IMR-90 (cell line): ENCODE data around the gene TNFAIP8L1. TPM values are rescaled to one million over a fixed set of nuclear protein-coding genes. Genes with fewer than 3 reads are reported as not detected.

Experiments
- ATAC-seq: fragments of 200-7000 bp; cut with Tn5 transposase; 2 replicates; pipeline ENCODE4 v1.9.1; 2020; ENCODE audit warnings: low read depth, mild to moderate bottlenecking, moderate library complexity
- BruUV-seq: library from RNA; stranded (reverse); fragments of 400-500 nt; replicated peaks from 2 replicates; lab custom pipeline; 2021; lab: Mats Ljungman, UMichigan
- CTCF ChIA-PET: fragments of 300-600 bp; formaldehyde crosslinking; extraction: SDS; loops from one replicate; lab custom pipeline; 2021; ENCODE audit warnings: antibody characterized with exemption; lab: Yijun Ruan, JAX
- POLR2A ChIA-PET: fragments of 300-600 bp; sonication (Branson Sonifier 250); formaldehyde crosslinking; loops from one replicate; lab custom pipeline; 2022; ENCODE audit warnings: antibody characterized with exemption; ENCODE audit not compliant: unreplicated experiment; lab: Charles Lee
- DNase-seq: peaks from one replicate; pipeline ENCODE4 v3.0.0; 2013
- H2AFZ ChIP-seq: replicated peaks from 2 replicates; pipeline ENCODE3; 2013; ENCODE audit warnings: low read length, mild to moderate bottlenecking; ENCODE audit not compliant: poor library complexity
- H2AK5ac ChIP-seq: 2 replicates; pipeline ENCODE4 v1.6.1; 2013; ENCODE audit warnings: low read depth, low read length, inconsistent platforms
- H2AK9ac ChIP-seq: replicated peaks from 2 replicates; pipeline ENCODE3; 2013; ENCODE audit warnings: mild to moderate bottlenecking, low read depth, low read length, moderate library complexity; ENCODE audit not compliant: poor library complexity
- H2BK120ac ChIP-seq: 2 replicates; pipeline ENCODE4 v1.6.1; 2013; ENCODE audit warnings: low read depth, low read length, inconsistent platforms
- H2BK15ac ChIP-seq: 3 replicates; pipeline ENCODE4 v1.6.1; 2013; ENCODE audit warnings: low read depth, low read length, inconsistent platforms
- H2BK20ac ChIP-seq: 2 replicates; pipeline ENCODE4 v1.6.1; 2013; ENCODE audit warnings: low read depth, mild to moderate bottlenecking, inconsistent platforms, low read length, moderate library complexity
- H2BK5ac ChIP-seq: 2 replicates; pipeline ENCODE4 v1.6.1; 2013; ENCODE audit warnings: mild to moderate bottlenecking, low read depth, low read length, inconsistent platforms; ENCODE audit not compliant: poor library complexity, severe bottlenecking
- H3K14ac ChIP-seq: replicated peaks from 2 replicates; pipeline ENCODE4 v1.6.1; 2013; ENCODE audit warnings: low read depth, low read length, inconsistent platforms
- H3K18ac ChIP-seq: 2 replicates; pipeline ENCODE4 v1.6.1; 2013; ENCODE audit warnings: low read depth, low read length, control low read depth
- H3K23ac ChIP-seq: 2 replicates; pipeline ENCODE4 v1.6.1; 2013; ENCODE audit warnings: low read depth, low read length, inconsistent platforms
- H3K27ac ChIP-seq: 2 replicates; pipeline ENCODE4 v1.5.1; 2013; ENCODE audit warnings: mild to moderate bottlenecking, control low read depth, low read length; ENCODE audit not compliant: insufficient read depth
- H3K27me3 ChIP-seq: 2 replicates; pipeline ENCODE4 v1.6.1; 2013; ENCODE audit warnings: low read length; ENCODE audit not compliant: control insufficient read depth, insufficient read depth
- H3K36me3 ChIP-seq: 2 replicates; pipeline ENCODE4 v1.6.1; 2013; ENCODE audit warnings: low read length, mixed read lengths; ENCODE audit not compliant: control insufficient read depth, insufficient read depth
- H3K4ac ChIP-seq: 2 replicates; pipeline ENCODE4 v1.6.1; 2013; ENCODE audit warnings: low read depth, low read length, inconsistent platforms
- H3K4me1 ChIP-seq: 2 replicates; pipeline ENCODE4 v1.6.1; 2013; ENCODE audit warnings: low read length, mixed read lengths; ENCODE audit not compliant: control insufficient read depth, insufficient read depth
- H3K4me2 ChIP-seq: 2 replicates; pipeline ENCODE4 v1.6.1; 2013; ENCODE audit warnings: low read depth, mild to moderate bottlenecking, control low read depth, low read length, moderate library complexity
- H3K4me3 ChIP-seq: 2 replicates; pipeline ENCODE4 v1.5.1; 2013; ENCODE audit warnings: low read depth, mild to moderate bottlenecking, control low read depth, low read length, moderate library complexity; ENCODE audit not compliant: insufficient read depth
- H3K56ac ChIP-seq: 2 replicates; pipeline ENCODE4 v1.6.1; 2013; ENCODE audit warnings: low read length, inconsistent platforms; ENCODE audit not compliant: insufficient read depth; ENCODE audit errors: extremely low read depth
- H3K79me1 ChIP-seq, 2 experiments: 2 replicates each; pipeline ENCODE4 v1.6.1; 2013; ENCODE audit warnings: low read length in 2 of 2, inconsistent platforms in 1 of 2, low read depth in 1 of 2
- H3K9ac ChIP-seq: 2 replicates; pipeline ENCODE4 v1.6.1; 2013; ENCODE audit warnings: low read depth, low read length, control low read depth
- H3K9me1 ChIP-seq: 2 replicates; pipeline ENCODE4 v1.6.1; 2013; ENCODE audit warnings: low read length, inconsistent platforms; ENCODE audit not compliant: insufficient read depth
- H3K9me3 ChIP-seq: 2 replicates; pipeline ENCODE4 v1.6.1; 2013; ENCODE audit warnings: low read length; ENCODE audit not compliant: control insufficient read depth, insufficient read depth
- H4K20me1 ChIP-seq: 2 replicates; pipeline ENCODE4 v1.6.1; 2013; ENCODE audit warnings: low read length, inconsistent platforms; ENCODE audit not compliant: insufficient read depth
- H4K5ac ChIP-seq: 2 replicates; pipeline ENCODE4 v1.6.1; 2013; ENCODE audit warnings: mild to moderate bottlenecking, low read depth, low read length, control low read depth
- H4K8ac ChIP-seq, 2 experiments: 2 replicates each; pipeline ENCODE4 v1.6.1; 2013; ENCODE audit warnings: low read depth in 2 of 2, low read length in 2 of 2, control low read depth in 1 of 2, inconsistent platforms in 1 of 2
- H4K91ac ChIP-seq: 2 replicates; pipeline ENCODE4 v1.6.1; 2013; ENCODE audit warnings: low read depth, low read length, inconsistent platforms; ENCODE audit not compliant: insufficient read depth
- BHLHE40 ChIP-seq: fragments of 150-350 bp; IDR thresholded peaks from 2 replicates; pipeline ENCODE4 v1.6.1; 2016; ENCODE audit warnings: mild to moderate bottlenecking, low read depth, low read length
- CEBPB ChIP-seq: IDR thresholded peaks from 2 replicates; pipeline ENCODE4 v1.6.1; 2012; ENCODE audit warnings: low read depth, low read length, improper control_type of control experiment
- CHD1 ChIP-seq: IDR thresholded peaks from 2 replicates; pipeline ENCODE4 v1.6.1; 2012; ENCODE audit warnings: low read depth, low read length, improper control_type of control experiment
- ELK1 ChIP-seq: fragments of 150-350 bp; IDR thresholded peaks from 2 replicates; pipeline ENCODE4 v1.6.1; 2016; ENCODE audit warnings: low read depth, mild to moderate bottlenecking, low read length, moderate library complexity, borderline replicate concordance
- FOS ChIP-seq: fragments of 150-350 bp; IDR thresholded peaks from 2 replicates; pipeline ENCODE4 v1.6.1; 2016; ENCODE audit warnings: low read depth, low read length
- MAFK ChIP-seq: IDR thresholded peaks from 2 replicates; pipeline ENCODE4 v1.6.1; 2012; ENCODE audit warnings: low read depth, low read length, improper control_type of control experiment
- MAZ ChIP-seq: IDR thresholded peaks from 2 replicates; pipeline ENCODE4 v1.6.1; 2012; ENCODE audit warnings: low read depth, mild to moderate bottlenecking, low read length, improper control_type of control experiment, moderate library complexity, borderline replicate concordance
- MXI1 ChIP-seq: IDR thresholded peaks from 2 replicates; pipeline ENCODE4 v1.6.1; 2012; ENCODE audit warnings: low read depth, mild to moderate bottlenecking, low read length, moderate library complexity, borderline replicate concordance
- NFE2L2 ChIP-seq: fragments of 150-350 bp; IDR thresholded peaks from 2 replicates; pipeline ENCODE4 v1.6.1; 2016; ENCODE audit warnings: low read depth, mild to moderate bottlenecking, low read length
- POLR2A ChIP-seq: IDR thresholded peaks from 2 replicates; pipeline ENCODE4 v1.6.1; 2012; ENCODE audit warnings: mild to moderate bottlenecking, low read depth, low read length
- RAD21 ChIP-seq: IDR thresholded peaks from 2 replicates; pipeline ENCODE4 v1.6.1; 2012; ENCODE audit warnings: low read length, improper control_type of control experiment
- RCOR1 ChIP-seq: IDR thresholded peaks from 2 replicates; pipeline ENCODE4 v1.6.1; 2012; ENCODE audit warnings: mild to moderate bottlenecking, low read length, improper control_type of control experiment; ENCODE audit not compliant: insufficient replicate concordance
- RFX5 ChIP-seq: IDR thresholded peaks from 2 replicates; pipeline ENCODE4 v1.8.0; 2012; ENCODE audit warnings: low read depth, mild to moderate bottlenecking, low read length, moderate library complexity
- WGBS, 2 experiments: methylation state at CpG; one replicate each; pipeline versions ENCODE4 v1.1.5 to v1.1.7; 2013; ENCODE audit warnings: missing lambda C conversion rate in 2 of 2; ENCODE audit not compliant: insufficient read length in 1 of 2; ENCODE audit errors: extremely low coverage in 2 of 2; 5-methylcytosine and 5-hydroxymethylcytosine counted together
- dilution Hi-C: fragments of 300-500 bp; cut with HindIII; formaldehyde crosslinking; loops from one replicate; pipeline ENCODE4 v1.14.3; 2018; ENCODE audit warnings: low sequenced_read_pairs; ENCODE audit not compliant: unreplicated experiment
- in situ Hi-C: fragments of 300-500 bp; cut with MboI; formaldehyde crosslinking; loops from 3 replicates; pipeline ENCODE4 v1.14.3; 2019; ENCODE audit warnings: low sequenced_read_pairs, inconsistent platforms, mixed read lengths
- intact Hi-C: fragments of 100-400 bp; cut with micrococcal nuclease; formaldehyde crosslinking; loops from 2 replicates; pipeline ENCODE4 v1.10.0; 2022
- polyA plus RNA-seq, 3 experiments: library from polyadenylated mRNA; depleted of rRNA; stranded (reverse); fragments of >200 nt; gene quantifications; 2 replicates each; pipeline ENCODE4 v1.2.3, GENCODE V29; 2012; ENCODE audit warnings: low replicate concordance in 1 of 3
- total RNA-seq: library from RNA; depleted of rRNA; stranded (reverse); fragments of >200 nt; gene quantifications from 2 replicates; pipeline ENCODE4 v1.2.3, GENCODE V29; 2012
- TF ChIP-seq, protein P1 (sequence below): conservative IDR thresholded peaks from 2 replicates; pipeline ENCODE4 v1.5.1; 2012; ENCODE audit warnings: mild to moderate bottlenecking, low read depth, low read length, improper control_type of control experiment
- TF ChIP-seq, protein P2 (sequence below): fragments of 150-350 bp; IDR thresholded peaks from 2 replicates; pipeline ENCODE4 v1.6.1; 2017; ENCODE audit warnings: mild to moderate bottlenecking, antibody characterized with exemption, low read length, low read depth

Gene TNFAIP8L1
- total and polyA plus RNA-seq, 2 of the 4 experiments (the other 2 are of a cell fraction) = 2.5 to 6.0 TPM

DNA sequence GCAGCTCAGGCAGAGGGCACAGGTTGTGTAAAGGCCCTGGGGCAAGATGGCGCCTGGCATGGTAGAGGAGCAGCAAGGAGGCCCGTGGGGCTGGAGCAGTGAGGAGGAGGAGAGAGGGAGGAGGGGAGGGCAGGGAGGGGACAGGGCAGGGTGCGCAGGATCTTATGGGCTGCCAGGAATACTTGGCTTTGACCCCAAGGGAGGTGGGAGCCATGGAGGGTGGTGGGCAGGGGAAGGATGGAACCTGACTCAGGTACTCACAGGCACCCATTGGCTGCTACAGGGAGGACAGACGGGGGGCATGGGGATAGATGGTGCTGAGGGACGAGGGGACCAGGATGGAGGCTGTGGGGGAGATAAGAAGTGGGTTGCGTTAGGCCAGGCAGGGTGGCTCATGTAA lies 3.3 kb downstream of the TNFAIP8L1 start:
- Histone ChIP-seq H3K18ac (no peak overlapping the region), H2BK20ac (no peak overlapping the region), H3K56ac (no peak overlapping the region), H3K36me3 (no peaks in the 10 kb centered on the region), H3K9me1 (peaks cover 3% of the 10 kb centered on the region), H4K8ac (no peak overlapping the region), H3K4me1 (peaks cover 4% of the 10 kb centered on the region; the same call in 1 of the 2 replicates), H2AFZ (no peak overlapping the region), H3K4ac (no peak overlapping the region), H3K9ac (no peak overlapping the region), H3K4me3 (no peak overlapping the region), H2BK120ac (no peak overlapping the region), H4K20me1 (peaks cover 6% of the 10 kb centered on the region; the same call in 1 of the 2 replicates), H4K5ac (no peak overlapping the region), H3K4me2 (no peak overlapping the region), H3K79me1 (peaks cover 20 to 43% of the 10 kb centered on the region in 2 experiments), H2BK15ac (no peak overlapping the region), H2AK9ac (no peak overlapping the region), H3K14ac (no peak overlapping the region), H4K91ac (no peak overlapping the region), H2BK5ac (no peak overlapping the region), H3K27ac (no peak overlapping the region), H3K9me3 (no peaks in the 10 kb centered on the region), H3K27me3 (no peaks in the 10 kb centered on the region), H2AK5ac (no peak overlapping the region), H3K23ac (no peak overlapping the region)
- 92% methylated on average over 3 of the region's 6 CpGs; no CpG with 5 or more reads in 1 of the 2 experiments for WGBS, 2 experiments
- no TSS peak for BruUV-seq
- CTCF ChIA-PET = no interaction called here
- POLR2A ChIA-PET = no interaction called here
- no peak for TF ChIP-seq CEBPB
- TF ChIP-seq MAFK = no peak
- no peak for TF ChIP-seq RAD21
- TF ChIP-seq BHLHE40 = no peak
- TF ChIP-seq MAZ = no peak
- TF ChIP-seq MXI1 = no peak
- TF ChIP-seq NFE2L2 = no peak
- TF ChIP-seq, protein P1, sequence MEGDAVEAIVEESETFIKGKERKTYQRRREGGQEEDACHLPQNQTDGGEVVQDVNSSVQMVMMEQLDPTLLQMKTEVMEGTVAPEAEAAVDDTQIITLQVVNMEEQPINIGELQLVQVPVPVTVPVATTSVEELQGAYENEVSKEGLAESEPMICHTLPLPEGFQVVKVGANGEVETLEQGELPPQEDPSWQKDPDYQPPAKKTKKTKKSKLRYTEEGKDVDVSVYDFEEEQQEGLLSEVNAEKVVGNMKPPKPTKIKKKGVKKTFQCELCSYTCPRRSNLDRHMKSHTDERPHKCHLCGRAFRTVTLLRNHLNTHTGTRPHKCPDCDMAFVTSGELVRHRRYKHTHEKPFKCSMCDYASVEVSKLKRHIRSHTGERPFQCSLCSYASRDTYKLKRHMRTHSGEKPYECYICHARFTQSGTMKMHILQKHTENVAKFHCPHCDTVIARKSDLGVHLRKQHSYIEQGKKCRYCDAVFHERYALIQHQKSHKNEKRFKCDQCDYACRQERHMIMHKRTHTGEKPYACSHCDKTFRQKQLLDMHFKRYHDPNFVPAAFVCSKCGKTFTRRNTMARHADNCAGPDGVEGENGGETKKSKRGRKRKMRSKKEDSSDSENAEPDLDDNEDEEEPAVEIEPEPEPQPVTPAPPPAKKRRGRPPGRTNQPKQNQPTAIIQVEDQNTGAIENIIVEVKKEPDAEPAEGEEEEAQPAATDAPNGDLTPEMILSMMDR = no peak
- no peak for TF ChIP-seq CHD1
- no peak for TF ChIP-seq RFX5
- TF ChIP-seq POLR2A = no peak
- no peak for TF ChIP-seq RCOR1
- TF ChIP-seq, protein P2, sequence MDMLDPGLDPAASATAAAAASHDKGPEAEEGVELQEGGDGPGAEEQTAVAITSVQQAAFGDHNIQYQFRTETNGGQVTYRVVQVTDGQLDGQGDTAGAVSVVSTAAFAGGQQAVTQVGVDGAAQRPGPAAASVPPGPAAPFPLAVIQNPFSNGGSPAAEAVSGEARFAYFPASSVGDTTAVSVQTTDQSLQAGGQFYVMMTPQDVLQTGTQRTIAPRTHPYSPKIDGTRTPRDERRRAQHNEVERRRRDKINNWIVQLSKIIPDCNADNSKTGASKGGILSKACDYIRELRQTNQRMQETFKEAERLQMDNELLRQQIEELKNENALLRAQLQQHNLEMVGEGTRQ = no peak
- TF ChIP-seq FOS = no peak
- no peak for TF ChIP-seq ELK1
- intact Hi-C loops (no loop called here), in situ Hi-C loops (no loop called here), dilution Hi-C loops (no loop called here)
- DNase-seq (no peak), ATAC-seq (no peak)
